Measurements from ENCODE around the gene PTPRN2. TPM values are rescaled to one million over a fixed set of nuclear protein-coding genes. Genes with fewer than 3 reads are reported as not detected.

PTPRN2 gene
- total and polyA plus RNA-seq, 9 of the 15 experiments (the other 6 are each of a cell fraction or from before 2014, with no cell fraction given): not detected

DNA sequence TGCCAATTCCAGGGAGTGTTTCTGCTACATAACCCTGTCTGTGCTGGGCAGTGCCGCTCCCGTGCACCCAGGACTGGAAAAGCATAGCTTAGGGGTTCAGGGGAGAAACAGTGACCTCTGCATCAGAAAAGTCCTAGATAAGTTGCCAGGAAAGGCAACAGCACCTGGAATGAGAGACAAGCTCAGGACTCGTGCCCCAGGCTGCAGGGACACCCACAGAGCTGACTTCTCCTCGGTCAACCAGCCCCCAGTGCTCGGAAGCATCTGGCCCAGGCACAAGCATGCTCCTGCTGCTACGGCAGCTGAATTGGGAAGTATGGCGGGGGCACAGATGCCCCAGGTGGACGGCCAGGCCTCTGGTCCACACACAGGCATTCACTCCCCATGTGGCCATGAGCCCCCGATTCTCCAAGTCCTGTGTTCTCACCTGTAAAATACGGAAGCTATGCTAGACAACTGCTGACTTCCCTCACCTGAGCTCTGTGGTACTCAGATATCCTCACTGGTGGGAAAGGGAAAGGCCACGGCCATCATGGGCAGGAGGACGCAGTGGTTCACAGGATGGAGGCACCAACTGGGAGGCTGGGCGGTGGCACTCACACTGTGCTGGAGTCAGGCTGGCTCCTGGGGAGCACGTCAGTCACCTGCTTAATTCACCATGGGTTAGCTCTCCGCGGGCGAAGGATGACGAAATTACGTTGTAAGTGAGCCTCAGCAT is 220.5 kb downstream of the PTPRN2 start (continued):
- TF ChIP-seq MCM7 (IDR thresholded peaks at IDR 0.05) (no peak), KLF13 (tag; IDR thresholded peaks at IDR 0.05; ENCODE audit: borderline replicate concordance, low read depth) (no peak), ZBTB7A (IDR thresholded peaks at IDR 0.05; ENCODE audit: borderline replicate concordance, control insufficient read depth, low read depth, low read length) (no peak), PML (IDR thresholded peaks at IDR 0.05; ENCODE audit: low read length) (no peak), ARID4B (CRISPR knock-in tag; IDR thresholded peaks at IDR 0.05) (no peak), ZNF785 (CRISPR knock-in tag; IDR thresholded peaks at IDR 0.05) (no peak), RNF2 (IDR thresholded peaks at IDR 0.05) (no peak)
- TF ChIP-seq, protein P1, sequence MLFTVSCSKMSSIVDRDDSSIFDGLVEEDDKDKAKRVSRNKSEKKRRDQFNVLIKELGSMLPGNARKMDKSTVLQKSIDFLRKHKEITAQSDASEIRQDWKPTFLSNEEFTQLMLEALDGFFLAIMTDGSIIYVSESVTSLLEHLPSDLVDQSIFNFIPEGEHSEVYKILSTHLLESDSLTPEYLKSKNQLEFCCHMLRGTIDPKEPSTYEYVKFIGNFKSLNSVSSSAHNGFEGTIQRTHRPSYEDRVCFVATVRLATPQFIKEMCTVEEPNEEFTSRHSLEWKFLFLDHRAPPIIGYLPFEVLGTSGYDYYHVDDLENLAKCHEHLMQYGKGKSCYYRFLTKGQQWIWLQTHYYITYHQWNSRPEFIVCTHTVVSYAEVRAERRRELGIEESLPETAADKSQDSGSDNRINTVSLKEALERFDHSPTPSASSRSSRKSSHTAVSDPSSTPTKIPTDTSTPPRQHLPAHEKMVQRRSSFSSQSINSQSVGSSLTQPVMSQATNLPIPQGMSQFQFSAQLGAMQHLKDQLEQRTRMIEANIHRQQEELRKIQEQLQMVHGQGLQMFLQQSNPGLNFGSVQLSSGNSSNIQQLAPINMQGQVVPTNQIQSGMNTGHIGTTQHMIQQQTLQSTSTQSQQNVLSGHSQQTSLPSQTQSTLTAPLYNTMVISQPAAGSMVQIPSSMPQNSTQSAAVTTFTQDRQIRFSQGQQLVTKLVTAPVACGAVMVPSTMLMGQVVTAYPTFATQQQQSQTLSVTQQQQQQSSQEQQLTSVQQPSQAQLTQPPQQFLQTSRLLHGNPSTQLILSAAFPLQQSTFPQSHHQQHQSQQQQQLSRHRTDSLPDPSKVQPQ (CRISPR knock-in tag; IDR thresholded peaks at IDR 0.05; ENCODE audit: borderline replicate concordance): no peak
- TF ChIP-seq, protein P2, sequence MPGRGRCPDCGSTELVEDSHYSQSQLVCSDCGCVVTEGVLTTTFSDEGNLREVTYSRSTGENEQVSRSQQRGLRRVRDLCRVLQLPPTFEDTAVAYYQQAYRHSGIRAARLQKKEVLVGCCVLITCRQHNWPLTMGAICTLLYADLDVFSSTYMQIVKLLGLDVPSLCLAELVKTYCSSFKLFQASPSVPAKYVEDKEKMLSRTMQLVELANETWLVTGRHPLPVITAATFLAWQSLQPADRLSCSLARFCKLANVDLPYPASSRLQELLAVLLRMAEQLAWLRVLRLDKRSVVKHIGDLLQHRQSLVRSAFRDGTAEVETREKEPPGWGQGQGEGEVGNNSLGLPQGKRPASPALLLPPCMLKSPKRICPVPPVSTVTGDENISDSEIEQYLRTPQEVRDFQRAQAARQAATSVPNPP (IDR thresholded peaks at IDR 0.05; ENCODE audit: borderline replicate concordance, insufficient read depth, insufficient read length): no peak
